Measurements from ENCODE around the gene UBE2D4. TPM values are rescaled to one million over a fixed set of nuclear protein-coding genes. Genes with fewer than 3 reads are reported as not detected.

UBE2D4 gene
- total and polyA plus RNA-seq, 2 donors (not counting 3 experiments of a cell fraction or from before 2014, with no cell fraction given), result 11.3 to 19.8 TPM

- Histone ChIP-seq H3K27me3 (ENCODE audit: control insufficient read depth in 2 of 2, insufficient read depth in 2 of 2, low read length in 2 of 2) (no peaks in the 10 kb centered on the region), H3K27ac (ENCODE audit: insufficient read depth, low read depth, low read length) (no peak overlapping the region), H2AFZ (ENCODE audit: low read depth, low read length) (no peak overlapping the region), H3K9me1 (replicated peaks; ENCODE audit: control insufficient read depth, extremely low read depth, insufficient read depth, low read length) (no peaks in the 10 kb centered on the region), H3K4me2 (ENCODE audit: insufficient read depth, low read length) (no peak overlapping the region), H3K9me3 (replicated peaks; ENCODE audit: control insufficient read depth, insufficient read depth, low read length) (no peaks in the 10 kb centered on the region), H4K20me1 (replicated peaks; ENCODE audit: control insufficient read depth, extremely low read depth, insufficient read depth, low read length) (no peaks in the 10 kb centered on the region), H3K9ac (replicated peaks; ENCODE audit: extremely low read depth, insufficient read depth, low read length) (no peak overlapping the region), H3K36me3 (ENCODE audit: control insufficient read depth in 2 of 2, extremely low read depth in 1 of 2, insufficient read depth in 2 of 2, low read length in 2 of 2) (peaks cover 0 to 20% of the 10 kb centered on the region in 2 experiments), H3K4me3 (replicated peaks in 1 of 3; ENCODE audit: insufficient read depth in 1 of 3, low read depth in 1 of 3, low read length in 3 of 3) (no peak overlapping the region), H3K4me1 (ENCODE audit: control insufficient read depth, extremely low read depth, insufficient read depth, low read length) (peaks cover 30% of the 10 kb centered on the region), H3K79me2 (ENCODE audit: control insufficient read depth, insufficient read depth, low read length) (peaks cover 6% of the 10 kb centered on the region)
- ChIA-PET CTCF (no interaction called here), POLR2A (no interaction called here)
- BruUV-seq (replicated peaks), result no TSS peak
- intact Hi-C loops (cut with micrococcal nuclease) (loop anchor here (1.0 kb wide), 1 partner anchor 11 kb away; the partner anchor contains the start of gene MRPS24), dilution Hi-C loops (cut with MboI; ENCODE audit: extremely low pct_ligation_motif_present, low sequenced_read_pairs) (no loop called here)
- FAIRE-seq, result peak; percentile 56
- peak; percentile 58 for DNase-seq (ENCODE audit: low read depth, low spot score)
- peak; percentile 63 for TF ChIP-seq GATA2 (IDR thresholded peaks at IDR 0.05; ENCODE audit: insufficient read depth, insufficient read length, low read depth, low read length)
- no peak for TF ChIP-seq JUN (IDR thresholded peaks at IDR 0.05; ENCODE audit: borderline replicate concordance, insufficient read depth, insufficient read length, low read depth)
- TF ChIP-seq POLR2A (IDR thresholded peaks at IDR 0.05; ENCODE audit: low read depth, low read length), result no peak
- TF ChIP-seq FOS (IDR thresholded peaks at IDR 0.05; ENCODE audit: borderline replicate concordance, insufficient read depth, low read length), result peak; percentile 20
Observed at GRCh38 chr7:43880596-43880995, 45.6 kb upstream of the UBE2D4 start.

DNA sequence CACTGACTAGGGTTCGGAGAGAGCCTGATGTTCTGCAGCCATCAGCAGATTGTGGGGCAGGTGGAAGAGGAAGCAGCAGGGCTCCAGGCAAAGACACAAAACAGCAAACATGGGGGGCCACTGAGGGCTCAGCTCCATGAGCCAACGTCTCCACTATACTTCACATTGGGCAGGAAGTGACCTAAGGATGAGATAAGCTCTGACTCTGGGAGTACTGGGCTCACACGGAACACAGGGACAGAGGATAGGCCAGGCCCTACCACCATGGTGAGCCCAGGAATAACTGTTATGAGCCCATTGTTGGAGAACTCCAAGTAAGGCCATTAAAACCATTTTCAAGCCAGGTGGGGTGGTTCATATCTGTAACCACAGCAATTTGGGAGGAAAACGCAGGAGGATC, 42.0 kb upstream of the UBE2D4 start:
- no peak for DNase-seq (ENCODE audit: low read depth, low spot score)
- Histone ChIP-seq H2AFZ (ENCODE audit: low read depth, low read length) (no peak overlapping the region), H3K79me2 (ENCODE audit: control insufficient read depth, insufficient read depth, low read length) (peaks cover 6% of the 10 kb centered on the region), H3K4me1 (ENCODE audit: control insufficient read depth, extremely low read depth, insufficient read depth, low read length) (peaks cover 17% of the 10 kb centered on the region), H3K4me3 (replicated peaks in 1 of 3; ENCODE audit: insufficient read depth in 1 of 3, low read depth in 1 of 3, low read length in 3 of 3) (no peak overlapping the region), H3K27ac (ENCODE audit: insufficient read depth, low read depth, low read length) (no peak overlapping the region), H3K36me3 (ENCODE audit: control insufficient read depth in 2 of 2, extremely low read depth in 1 of 2, insufficient read depth in 2 of 2, low read length in 2 of 2) (peaks cover 0 to 2% of the 10 kb centered on the region in 2 experiments), H3K4me2 (ENCODE audit: insufficient read depth, low read length) (no peak overlapping the region), H3K9me3 (replicated peaks; ENCODE audit: control insufficient read depth, insufficient read depth, low read length) (no peaks in the 10 kb centered on the region), H4K20me1 (replicated peaks; ENCODE audit: control insufficient read depth, extremely low read depth, insufficient read depth, low read length) (no peaks in the 10 kb centered on the region), H3K27me3 (ENCODE audit: control insufficient read depth in 2 of 2, insufficient read depth in 2 of 2, low read length in 2 of 2) (no peaks in the 10 kb centered on the region), H3K9me1 (replicated peaks; ENCODE audit: control insufficient read depth, extremely low read depth, insufficient read depth, low read length) (no peaks in the 10 kb centered on the region), H3K9ac (replicated peaks; ENCODE audit: extremely low read depth, insufficient read depth, low read length) (no peak overlapping the region)
- dilution Hi-C loops (cut with MboI; ENCODE audit: extremely low pct_ligation_motif_present, low sequenced_read_pairs) (no loop called here), intact Hi-C loops (cut with micrococcal nuclease) (no loop called here)
- ChIA-PET CTCF (interaction anchor here (0.9 to 1.3 kb wide), 3 partner anchors 8 to 15 kb away, joined by 3 to 4 read pairs (median 4); partner anchors contain the start of gene MRPS24), POLR2A (no interaction called here)
- TF ChIP-seq POLR2A (IDR thresholded peaks at IDR 0.05; ENCODE audit: low read depth, low read length), result no peak
- no peak for TF ChIP-seq MYC (IDR thresholded peaks at IDR 0.05; ENCODE audit: low read depth, low read length)
- TF ChIP-seq GATA2 (IDR thresholded peaks at IDR 0.05; ENCODE audit: insufficient read depth, insufficient read length, low read depth, low read length), result no peak
- no peak for TF ChIP-seq JUN (IDR thresholded peaks at IDR 0.05; ENCODE audit: borderline replicate concordance, insufficient read depth, insufficient read length, low read depth)
- no peak for TF ChIP-seq MAX (IDR thresholded peaks at IDR 0.05; ENCODE audit: insufficient read depth, insufficient read length)
- TF ChIP-seq FOS (IDR thresholded peaks at IDR 0.05; ENCODE audit: borderline replicate concordance, insufficient read depth, low read length), result no peak
- no peak for TF ChIP-seq POLR2AphosphoS5 (IDR thresholded peaks at IDR 0.05; ENCODE audit: insufficient read depth, low read depth, low read length)
- TF ChIP-seq CTCF (IDR thresholded peaks at IDR 0.05; ENCODE audit: extremely low read depth in 1 of 2, insufficient read depth in 1 of 2, low read depth in 1 of 2, low read length in 2 of 2), result no peak
- no peak for FAIRE-seq
- BruUV-seq (replicated peaks), result no TSS peak

Measured in endothelial cell of umbilical vein (primary cell).